IMR-90 (cell line): ENCODE results near the gene SF3B3. TPM values are rescaled to one million over a fixed set of nuclear protein-coding genes. Genes with fewer than 3 reads are reported as not detected.

Experiments
- ATAC-seq: fragments of 200-7000 bp; cut with Tn5 transposase; 2 replicates; pipeline ENCODE4 v1.9.1; 2020; ENCODE audit warnings: low read depth, mild to moderate bottlenecking, moderate library complexity
- BruUV-seq: library from RNA; stranded (reverse); fragments of 400-500 nt; replicated peaks from 2 replicates; lab custom pipeline; 2021; lab: Mats Ljungman, UMichigan
- CTCF ChIA-PET: fragments of 300-600 bp; formaldehyde crosslinking; extraction: SDS; loops from one replicate; lab custom pipeline; 2021; ENCODE audit warnings: antibody characterized with exemption; lab: Yijun Ruan, JAX
- POLR2A ChIA-PET: fragments of 300-600 bp; sonication (Branson Sonifier 250); formaldehyde crosslinking; loops from one replicate; lab custom pipeline; 2022; ENCODE audit warnings: antibody characterized with exemption; ENCODE audit not compliant: unreplicated experiment; lab: Charles Lee
- DNase-seq: peaks from one replicate; pipeline ENCODE4 v3.0.0; 2013
- H2AFZ ChIP-seq: replicated peaks from 2 replicates; pipeline ENCODE3; 2013; ENCODE audit warnings: low read length, mild to moderate bottlenecking; ENCODE audit not compliant: poor library complexity
- H2AK5ac ChIP-seq: 2 replicates; pipeline ENCODE4 v1.6.1; 2013; ENCODE audit warnings: low read depth, low read length, inconsistent platforms
- H2AK9ac ChIP-seq: replicated peaks from 2 replicates; pipeline ENCODE3; 2013; ENCODE audit warnings: mild to moderate bottlenecking, low read depth, low read length, moderate library complexity; ENCODE audit not compliant: poor library complexity
- H2BK120ac ChIP-seq: 2 replicates; pipeline ENCODE4 v1.6.1; 2013; ENCODE audit warnings: low read depth, low read length, inconsistent platforms
- H2BK15ac ChIP-seq: 3 replicates; pipeline ENCODE4 v1.6.1; 2013; ENCODE audit warnings: low read depth, low read length, inconsistent platforms
- H2BK20ac ChIP-seq: 2 replicates; pipeline ENCODE4 v1.6.1; 2013; ENCODE audit warnings: low read depth, mild to moderate bottlenecking, inconsistent platforms, low read length, moderate library complexity
- H2BK5ac ChIP-seq: 2 replicates; pipeline ENCODE4 v1.6.1; 2013; ENCODE audit warnings: mild to moderate bottlenecking, low read depth, low read length, inconsistent platforms; ENCODE audit not compliant: poor library complexity, severe bottlenecking
- H3K14ac ChIP-seq: replicated peaks from 2 replicates; pipeline ENCODE4 v1.6.1; 2013; ENCODE audit warnings: low read depth, low read length, inconsistent platforms
- H3K18ac ChIP-seq: 2 replicates; pipeline ENCODE4 v1.6.1; 2013; ENCODE audit warnings: low read depth, low read length, control low read depth
- H3K23ac ChIP-seq: 2 replicates; pipeline ENCODE4 v1.6.1; 2013; ENCODE audit warnings: low read depth, low read length, inconsistent platforms
- H3K27ac ChIP-seq: 2 replicates; pipeline ENCODE4 v1.5.1; 2013; ENCODE audit warnings: mild to moderate bottlenecking, control low read depth, low read length; ENCODE audit not compliant: insufficient read depth
- H3K27me3 ChIP-seq: 2 replicates; pipeline ENCODE4 v1.6.1; 2013; ENCODE audit warnings: low read length; ENCODE audit not compliant: control insufficient read depth, insufficient read depth
- H3K36me3 ChIP-seq: 2 replicates; pipeline ENCODE4 v1.6.1; 2013; ENCODE audit warnings: low read length, mixed read lengths; ENCODE audit not compliant: control insufficient read depth, insufficient read depth
- H3K4ac ChIP-seq: 2 replicates; pipeline ENCODE4 v1.6.1; 2013; ENCODE audit warnings: low read depth, low read length, inconsistent platforms
- H3K4me1 ChIP-seq: 2 replicates; pipeline ENCODE4 v1.6.1; 2013; ENCODE audit warnings: low read length, mixed read lengths; ENCODE audit not compliant: control insufficient read depth, insufficient read depth
- H3K4me2 ChIP-seq: 2 replicates; pipeline ENCODE4 v1.6.1; 2013; ENCODE audit warnings: low read depth, mild to moderate bottlenecking, control low read depth, low read length, moderate library complexity
- H3K4me3 ChIP-seq: 2 replicates; pipeline ENCODE4 v1.5.1; 2013; ENCODE audit warnings: low read depth, mild to moderate bottlenecking, control low read depth, low read length, moderate library complexity; ENCODE audit not compliant: insufficient read depth
- H3K56ac ChIP-seq: 2 replicates; pipeline ENCODE4 v1.6.1; 2013; ENCODE audit warnings: low read length, inconsistent platforms; ENCODE audit not compliant: insufficient read depth; ENCODE audit errors: extremely low read depth
- H3K79me1 ChIP-seq, 2 experiments: 2 replicates each; pipeline ENCODE4 v1.6.1; 2013; ENCODE audit warnings: low read length in 2 of 2, inconsistent platforms in 1 of 2, low read depth in 1 of 2
- H3K9ac ChIP-seq: 2 replicates; pipeline ENCODE4 v1.6.1; 2013; ENCODE audit warnings: low read depth, low read length, control low read depth
- H3K9me1 ChIP-seq: 2 replicates; pipeline ENCODE4 v1.6.1; 2013; ENCODE audit warnings: low read length, inconsistent platforms; ENCODE audit not compliant: insufficient read depth
- H3K9me3 ChIP-seq: 2 replicates; pipeline ENCODE4 v1.6.1; 2013; ENCODE audit warnings: low read length; ENCODE audit not compliant: control insufficient read depth, insufficient read depth
- H4K20me1 ChIP-seq: 2 replicates; pipeline ENCODE4 v1.6.1; 2013; ENCODE audit warnings: low read length, inconsistent platforms; ENCODE audit not compliant: insufficient read depth
- H4K5ac ChIP-seq: 2 replicates; pipeline ENCODE4 v1.6.1; 2013; ENCODE audit warnings: mild to moderate bottlenecking, low read depth, low read length, control low read depth
- H4K8ac ChIP-seq, 2 experiments: 2 replicates each; pipeline ENCODE4 v1.6.1; 2013; ENCODE audit warnings: low read depth in 2 of 2, low read length in 2 of 2, control low read depth in 1 of 2, inconsistent platforms in 1 of 2
- H4K91ac ChIP-seq: 2 replicates; pipeline ENCODE4 v1.6.1; 2013; ENCODE audit warnings: low read depth, low read length, inconsistent platforms; ENCODE audit not compliant: insufficient read depth
- BHLHE40 ChIP-seq: fragments of 150-350 bp; IDR thresholded peaks from 2 replicates; pipeline ENCODE4 v1.6.1; 2016; ENCODE audit warnings: mild to moderate bottlenecking, low read depth, low read length
- CEBPB ChIP-seq: IDR thresholded peaks from 2 replicates; pipeline ENCODE4 v1.6.1; 2012; ENCODE audit warnings: low read depth, low read length, improper control_type of control experiment
- CHD1 ChIP-seq: IDR thresholded peaks from 2 replicates; pipeline ENCODE4 v1.6.1; 2012; ENCODE audit warnings: low read depth, low read length, improper control_type of control experiment
- FOS ChIP-seq: fragments of 150-350 bp; IDR thresholded peaks from 2 replicates; pipeline ENCODE4 v1.6.1; 2016; ENCODE audit warnings: low read depth, low read length
- MAFK ChIP-seq: IDR thresholded peaks from 2 replicates; pipeline ENCODE4 v1.6.1; 2012; ENCODE audit warnings: low read depth, low read length, improper control_type of control experiment
- MAZ ChIP-seq: IDR thresholded peaks from 2 replicates; pipeline ENCODE4 v1.6.1; 2012; ENCODE audit warnings: low read depth, mild to moderate bottlenecking, low read length, improper control_type of control experiment, moderate library complexity, borderline replicate concordance
- MXI1 ChIP-seq: IDR thresholded peaks from 2 replicates; pipeline ENCODE4 v1.6.1; 2012; ENCODE audit warnings: low read depth, mild to moderate bottlenecking, low read length, moderate library complexity, borderline replicate concordance
- POLR2A ChIP-seq: IDR thresholded peaks from 2 replicates; pipeline ENCODE4 v1.6.1; 2012; ENCODE audit warnings: mild to moderate bottlenecking, low read depth, low read length
- RFX5 ChIP-seq: IDR thresholded peaks from 2 replicates; pipeline ENCODE4 v1.8.0; 2012; ENCODE audit warnings: low read depth, mild to moderate bottlenecking, low read length, moderate library complexity
- SMC3 ChIP-seq: fragments of 150-350 bp; IDR thresholded peaks from 2 replicates; pipeline ENCODE4 v1.6.1; 2016; ENCODE audit warnings: low read depth, mild to moderate bottlenecking, antibody characterized with exemption, low read length, moderate library complexity
- WGBS, 2 experiments: methylation state at CpG; one replicate each; pipeline versions ENCODE4 v1.1.5 to v1.1.7; 2013; ENCODE audit warnings: missing lambda C conversion rate in 2 of 2; ENCODE audit not compliant: insufficient read length in 1 of 2; ENCODE audit errors: extremely low coverage in 2 of 2; 5-methylcytosine and 5-hydroxymethylcytosine counted together
- dilution Hi-C: fragments of 300-500 bp; cut with HindIII; formaldehyde crosslinking; loops from one replicate; pipeline ENCODE4 v1.14.3; 2018; ENCODE audit warnings: low sequenced_read_pairs; ENCODE audit not compliant: unreplicated experiment
- in situ Hi-C: fragments of 300-500 bp; cut with MboI; formaldehyde crosslinking; loops from 3 replicates; pipeline ENCODE4 v1.14.3; 2019; ENCODE audit warnings: low sequenced_read_pairs, inconsistent platforms, mixed read lengths
- intact Hi-C: fragments of 100-400 bp; cut with micrococcal nuclease; formaldehyde crosslinking; loops from 2 replicates; pipeline ENCODE4 v1.10.0; 2022
- polyA plus RNA-seq, 3 experiments: library from polyadenylated mRNA; depleted of rRNA; stranded (reverse); fragments of >200 nt; gene quantifications; 2 replicates each; pipeline ENCODE4 v1.2.3, GENCODE V29; 2012; ENCODE audit warnings: low replicate concordance in 1 of 3
- total RNA-seq: library from RNA; depleted of rRNA; stranded (reverse); fragments of >200 nt; gene quantifications from 2 replicates; pipeline ENCODE4 v1.2.3, GENCODE V29; 2012
- TF ChIP-seq, protein P1 (sequence below): conservative IDR thresholded peaks from 2 replicates; pipeline ENCODE4 v1.5.1; 2012; ENCODE audit warnings: mild to moderate bottlenecking, low read depth, low read length, improper control_type of control experiment
- TF ChIP-seq, protein P2 (sequence below): fragments of 150-350 bp; IDR thresholded peaks from 2 replicates; pipeline ENCODE4 v1.6.1; 2016; ENCODE audit warnings: low read depth, mild to moderate bottlenecking, low read length, moderate library complexity, borderline replicate concordance
- TF ChIP-seq, protein P3 (sequence below): fragments of 150-350 bp; IDR thresholded peaks from 2 replicates; pipeline ENCODE4 v1.6.1; 2017; ENCODE audit warnings: mild to moderate bottlenecking, antibody characterized with exemption, low read length, low read depth

The SF3B3 gene
- total and polyA plus RNA-seq, 2 of the 4 experiments (the other 2 are of a cell fraction): 97.9 to 134 TPM

DNA sequence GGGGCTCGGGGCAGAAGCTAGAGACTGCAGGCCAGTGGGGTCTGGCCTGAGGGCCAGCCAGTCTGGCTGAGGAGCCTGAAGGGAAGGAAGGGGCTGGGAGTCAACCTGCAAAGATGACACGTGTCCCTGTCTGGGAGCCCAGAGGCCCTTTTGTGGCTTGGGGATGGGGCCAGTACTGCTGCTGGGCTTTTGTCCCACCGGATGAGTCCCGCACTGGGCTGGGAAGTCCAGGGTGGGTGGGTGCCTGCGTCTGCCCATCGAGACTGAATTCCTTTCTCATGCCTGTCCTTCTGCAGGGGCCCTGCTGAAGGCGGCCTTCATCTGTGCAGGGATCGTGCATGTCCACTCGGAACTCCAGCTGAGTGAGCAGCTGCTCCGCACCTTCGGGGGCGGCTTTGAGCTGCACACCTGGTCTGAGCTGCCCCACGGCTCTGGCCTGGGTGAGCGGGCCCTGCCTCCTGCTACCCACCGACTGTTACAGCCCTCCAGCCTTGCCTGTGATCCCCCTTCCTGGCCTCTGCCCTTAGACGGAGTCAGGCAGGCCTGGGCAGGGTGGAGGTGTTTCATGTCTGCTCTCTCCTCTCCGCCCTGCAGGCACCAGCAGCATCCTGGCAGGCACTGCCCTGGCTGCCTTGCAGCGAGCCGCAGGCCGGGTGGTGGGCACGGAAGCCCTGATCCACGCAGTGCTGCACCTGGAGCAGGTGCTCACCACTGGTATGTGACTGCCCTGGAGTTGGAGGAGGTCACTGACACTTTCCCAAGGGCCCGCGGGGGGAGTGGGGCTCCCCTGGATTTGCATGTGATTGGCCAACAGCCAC is 48.4 kb upstream of the SF3B3 start:
- peak overlapping the region; percentile 57 for H2BK120ac ChIP-seq
- BruUV-seq: no TSS peak
- H2BK5ac ChIP-seq: peak overlapping the region; percentile 44
- peak overlapping the region; percentile 41; the same call in 1 of the 2 replicates for H4K91ac ChIP-seq
- no peak overlapping the region; the same call in 1 of the 2 replicates for H2AK5ac ChIP-seq
- ATAC-seq (no peak), DNase-seq (no peak)
- in situ Hi-C loops (no loop called here), dilution Hi-C loops (no loop called here), intact Hi-C loops (loop anchor here (5.0 kb wide), 1 partner anchor 78 kb away; no protein-coding TSS in a partner anchor)
- no peak overlapping the region for H3K14ac ChIP-seq
- TF ChIP-seq MXI1 (no peak), MAZ (no peak), BHLHE40 (no peak), POLR2A (no peak), CEBPB (no peak), RFX5 (no peak), CHD1 (no peak), SMC3 (no peak), FOS (no peak), MAFK (no peak)
- TF ChIP-seq, protein P1, sequence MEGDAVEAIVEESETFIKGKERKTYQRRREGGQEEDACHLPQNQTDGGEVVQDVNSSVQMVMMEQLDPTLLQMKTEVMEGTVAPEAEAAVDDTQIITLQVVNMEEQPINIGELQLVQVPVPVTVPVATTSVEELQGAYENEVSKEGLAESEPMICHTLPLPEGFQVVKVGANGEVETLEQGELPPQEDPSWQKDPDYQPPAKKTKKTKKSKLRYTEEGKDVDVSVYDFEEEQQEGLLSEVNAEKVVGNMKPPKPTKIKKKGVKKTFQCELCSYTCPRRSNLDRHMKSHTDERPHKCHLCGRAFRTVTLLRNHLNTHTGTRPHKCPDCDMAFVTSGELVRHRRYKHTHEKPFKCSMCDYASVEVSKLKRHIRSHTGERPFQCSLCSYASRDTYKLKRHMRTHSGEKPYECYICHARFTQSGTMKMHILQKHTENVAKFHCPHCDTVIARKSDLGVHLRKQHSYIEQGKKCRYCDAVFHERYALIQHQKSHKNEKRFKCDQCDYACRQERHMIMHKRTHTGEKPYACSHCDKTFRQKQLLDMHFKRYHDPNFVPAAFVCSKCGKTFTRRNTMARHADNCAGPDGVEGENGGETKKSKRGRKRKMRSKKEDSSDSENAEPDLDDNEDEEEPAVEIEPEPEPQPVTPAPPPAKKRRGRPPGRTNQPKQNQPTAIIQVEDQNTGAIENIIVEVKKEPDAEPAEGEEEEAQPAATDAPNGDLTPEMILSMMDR: no peak
- TF ChIP-seq, protein P2, sequence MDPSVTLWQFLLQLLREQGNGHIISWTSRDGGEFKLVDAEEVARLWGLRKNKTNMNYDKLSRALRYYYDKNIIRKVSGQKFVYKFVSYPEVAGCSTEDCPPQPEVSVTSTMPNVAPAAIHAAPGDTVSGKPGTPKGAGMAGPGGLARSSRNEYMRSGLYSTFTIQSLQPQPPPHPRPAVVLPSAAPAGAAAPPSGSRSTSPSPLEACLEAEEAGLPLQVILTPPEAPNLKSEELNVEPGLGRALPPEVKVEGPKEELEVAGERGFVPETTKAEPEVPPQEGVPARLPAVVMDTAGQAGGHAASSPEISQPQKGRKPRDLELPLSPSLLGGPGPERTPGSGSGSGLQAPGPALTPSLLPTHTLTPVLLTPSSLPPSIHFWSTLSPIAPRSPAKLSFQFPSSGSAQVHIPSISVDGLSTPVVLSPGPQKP: no peak
- TF ChIP-seq, protein P3, sequence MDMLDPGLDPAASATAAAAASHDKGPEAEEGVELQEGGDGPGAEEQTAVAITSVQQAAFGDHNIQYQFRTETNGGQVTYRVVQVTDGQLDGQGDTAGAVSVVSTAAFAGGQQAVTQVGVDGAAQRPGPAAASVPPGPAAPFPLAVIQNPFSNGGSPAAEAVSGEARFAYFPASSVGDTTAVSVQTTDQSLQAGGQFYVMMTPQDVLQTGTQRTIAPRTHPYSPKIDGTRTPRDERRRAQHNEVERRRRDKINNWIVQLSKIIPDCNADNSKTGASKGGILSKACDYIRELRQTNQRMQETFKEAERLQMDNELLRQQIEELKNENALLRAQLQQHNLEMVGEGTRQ: no peak
- CTCF ChIA-PET: no interaction called here
- no peak overlapping the region for H3K4me2 ChIP-seq
- H2AFZ ChIP-seq: peak overlapping the region; percentile 3
- H3K9ac ChIP-seq: no peak overlapping the region
- H3K9me1 ChIP-seq: 0 out of 2 replicates have a peak, but pooled peaks cover 8% of the 10 kb centered on the region
- H3K9me3 ChIP-seq: no peaks in the 10 kb centered on the region
- no peak overlapping the region for H3K4me3 ChIP-seq
- no peak overlapping the region for H2BK15ac ChIP-seq
- peaks cover 0 to 4% of the 10 kb centered on the region in 2 experiments; a peak in 1 of 4 replicates for H3K79me1 ChIP-seq
- H4K8ac ChIP-seq: no peak overlapping the region
- no peaks in the 10 kb centered on the region for H3K27me3 ChIP-seq
- H3K18ac ChIP-seq: no peak overlapping the region
- POLR2A ChIA-PET: no interaction called here
- peaks cover 6% of the 10 kb centered on the region for H3K4me1 ChIP-seq
- H3K23ac ChIP-seq: no peak overlapping the region
- H4K5ac ChIP-seq: no peak overlapping the region
- no peak overlapping the region for H2BK20ac ChIP-seq
- peak overlapping the region; percentile 45 for H2AK9ac ChIP-seq
- H3K4ac ChIP-seq: 0 out of 2 replicates have a peak overlapping the region, but pooled peaks have one; percentile 54
- H3K27ac ChIP-seq: no peak overlapping the region
- no peak overlapping the region for H3K56ac ChIP-seq
- H4K20me1 ChIP-seq: no peaks in the 10 kb centered on the region
- 91% methylated on average over 14 of the region's 24 CpGs; no CpG with 5 or more reads in 1 of the 2 experiments for WGBS, 2 experiments
- H3K36me3 ChIP-seq: peaks cover 29% of the 10 kb centered on the region
